IPS-18a (cell line): Measurements from ENCODE around the gene BRSK1.
"Not testable (repeated sequence)": the region's sequence is repeated elsewhere in the genome, so short reads cannot be mapped to it uniquely, and the experiment has no call there.

Experiments used
- H3K27ac ChIP-seq: one replicate; pipeline ENCODE4 v1.5.1; 2013; ENCODE audit warnings: low read length
- H3K27me3 ChIP-seq: one replicate; pipeline ENCODE4 v1.6.1; 2013; ENCODE audit warnings: mild to moderate bottlenecking, low read length; ENCODE audit not compliant: control insufficient read depth, insufficient read depth
- H3K36me3 ChIP-seq: one replicate; pipeline ENCODE4 v1.6.1; 2013; ENCODE audit warnings: low read depth, low read length; ENCODE audit not compliant: control insufficient read depth
- H3K4me1 ChIP-seq: one replicate; pipeline ENCODE4 v1.6.1; 2013; ENCODE audit warnings: low read depth, low read length; ENCODE audit not compliant: control insufficient read depth
- H3K4me3 ChIP-seq: one replicate; pipeline ENCODE4 v1.5.1; 2013; ENCODE audit warnings: low read length
- H3K9ac ChIP-seq: one replicate; pipeline ENCODE4 v1.6.1; 2013; ENCODE audit warnings: mild to moderate bottlenecking, low read length, moderate library complexity
- H3K9me3 ChIP-seq: one replicate; pipeline ENCODE4 v1.6.1; 2013; ENCODE audit warnings: low read depth, low read length; ENCODE audit not compliant: control insufficient read depth

Gene BRSK1

DNA sequence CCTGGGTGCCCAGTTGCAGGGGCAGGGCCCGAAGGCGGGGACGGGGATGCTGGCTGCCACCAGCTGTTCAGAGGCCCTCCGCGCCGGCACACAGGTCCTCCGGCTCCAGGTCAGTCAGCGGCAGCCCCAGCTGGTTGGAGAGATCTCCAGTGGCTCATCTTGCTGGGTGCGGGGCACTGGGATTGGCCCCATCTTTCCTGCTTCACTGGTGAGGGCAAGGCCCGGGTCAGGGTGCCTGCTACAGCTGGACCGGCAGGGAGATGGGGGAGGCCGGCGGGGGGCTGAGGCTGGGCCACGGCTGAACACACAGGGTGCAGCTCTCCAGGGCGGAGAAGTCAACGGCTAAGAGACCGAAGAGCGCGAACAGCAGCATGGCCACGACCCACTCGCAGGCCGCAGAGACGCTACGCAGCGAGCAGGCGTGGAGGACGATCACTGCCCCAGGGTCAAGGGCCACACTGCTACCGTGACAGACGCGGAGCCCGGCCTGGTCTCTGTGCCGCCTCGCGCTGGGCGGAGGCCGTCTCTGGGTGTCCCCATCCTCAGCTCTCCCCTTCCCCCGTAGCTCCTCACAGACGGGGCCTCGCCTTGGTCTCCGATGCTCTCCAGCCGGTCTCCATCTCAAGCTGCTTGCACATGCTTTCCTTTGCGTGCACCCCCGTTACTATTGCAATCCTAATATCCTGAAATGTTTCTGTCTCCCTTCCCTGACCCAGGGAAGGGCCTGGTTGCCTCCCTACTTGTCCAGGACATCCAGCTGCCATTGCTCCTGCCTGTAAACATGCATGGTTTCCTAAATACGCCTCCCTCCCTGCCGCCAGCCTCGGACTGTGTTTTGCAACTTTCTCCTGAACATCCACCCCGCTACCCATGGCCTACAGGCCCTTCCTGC, 29.1 kb downstream of the BRSK1 start:
- Histone ChIP-seq H3K36me3 (peaks cover 13% of the 10 kb centered on the region), H3K9me3 (no peaks in the 10 kb centered on the region), H3K27me3 (no peaks in the 10 kb centered on the region), H3K9ac (no peak overlapping the region), H3K4me3 (no peak overlapping the region), H3K27ac (no peak overlapping the region), H3K4me1 (no peaks in the 10 kb centered on the region)

DNA sequence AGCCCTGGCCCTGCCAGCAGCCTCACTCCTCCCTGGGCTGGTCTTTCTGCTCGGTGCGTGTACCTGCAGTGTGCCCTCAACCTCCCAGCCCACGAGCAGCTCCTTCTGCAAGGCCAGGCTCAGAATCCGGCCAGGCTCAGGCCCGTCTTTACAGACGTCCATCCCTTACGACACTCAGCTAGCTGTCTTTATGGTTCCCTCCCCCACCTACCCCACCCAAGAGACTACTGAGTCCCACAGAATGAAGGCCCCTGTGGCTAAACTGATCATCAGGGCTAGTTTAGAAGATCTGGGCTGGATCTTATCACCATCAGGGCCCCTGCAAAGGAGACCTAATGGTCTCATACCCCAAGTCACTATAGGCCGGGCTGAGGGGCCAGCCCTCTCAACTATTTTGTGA, 30.6 kb downstream of the BRSK1 start:
- Histone ChIP-seq H3K9me3 (no peaks in the 10 kb centered on the region), H3K9ac (no peak overlapping the region), H3K4me3 (no peak overlapping the region), H3K4me1 (no peaks in the 10 kb centered on the region), H3K27ac (no peak overlapping the region), H3K36me3 (peaks cover 5% of the 10 kb centered on the region), H3K27me3 (no peaks in the 10 kb centered on the region)

DNA sequence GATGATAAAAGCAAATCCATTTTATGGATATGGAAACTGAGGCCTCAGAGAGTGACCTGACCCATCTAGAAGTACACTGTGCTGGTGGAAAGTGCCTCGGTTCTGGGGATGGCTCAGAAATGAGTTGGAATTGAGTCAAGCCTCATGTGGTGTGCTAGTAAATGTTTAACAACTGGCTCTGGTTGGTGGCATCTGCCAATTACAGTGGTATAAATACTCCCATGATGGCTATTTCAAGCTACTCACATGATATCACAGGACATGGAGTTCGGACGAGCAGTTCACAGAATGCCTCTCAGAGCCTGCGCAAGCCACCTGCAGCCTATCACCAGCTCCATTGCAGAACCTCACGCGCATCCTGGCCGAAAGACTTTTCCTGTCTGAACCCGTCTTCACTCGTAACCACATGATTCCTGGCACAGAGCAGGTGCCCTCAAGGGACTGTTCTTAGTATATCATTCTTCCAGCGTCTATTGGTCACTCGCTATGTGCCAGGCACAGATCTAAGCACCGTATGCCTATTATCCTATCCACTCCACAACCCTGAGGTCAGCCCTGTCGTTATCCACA, 32.2 kb downstream of the BRSK1 start:
- Histone ChIP-seq H3K9me3 (no peaks in the 10 kb centered on the region), H3K27me3 (no peaks in the 10 kb centered on the region), H3K4me1 (no peaks in the 10 kb centered on the region), H3K27ac (no peak overlapping the region), H3K4me3 (no peak overlapping the region), H3K9ac (no peak overlapping the region), H3K36me3 (no peaks in the 10 kb centered on the region)

DNA sequence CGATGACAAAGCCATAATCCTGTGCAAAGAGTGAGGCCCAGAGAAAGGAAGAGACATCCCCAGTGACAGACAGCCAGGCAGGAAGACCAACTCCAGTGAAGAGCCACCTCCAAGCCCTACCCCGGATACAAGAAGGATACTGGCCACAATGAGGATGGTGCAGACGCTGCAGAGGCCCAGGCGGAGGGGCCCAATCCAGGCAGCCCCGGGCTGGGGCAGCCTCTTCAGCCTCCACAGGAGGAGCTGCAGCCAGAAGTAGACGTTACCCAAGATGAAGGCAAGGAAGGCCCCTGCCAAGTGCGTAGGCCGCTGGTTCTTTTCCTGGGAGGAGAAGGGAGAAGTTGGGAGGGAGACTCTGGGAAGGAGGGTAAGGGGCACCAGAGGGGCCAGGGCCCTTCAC, 32.8 kb downstream of the BRSK1 start:
- H3K27me3 ChIP-seq, result no peaks in the 10 kb centered on the region
- no peak overlapping the region for H3K4me3 ChIP-seq
- no peaks in the 10 kb centered on the region for H3K36me3 ChIP-seq
- no peaks in the 10 kb centered on the region for H3K4me1 ChIP-seq
- H3K9me3 ChIP-seq, result no peaks in the 10 kb centered on the region
- H3K9ac ChIP-seq, result no peak overlapping the region
- no peak overlapping the region for H3K27ac ChIP-seq

DNA sequence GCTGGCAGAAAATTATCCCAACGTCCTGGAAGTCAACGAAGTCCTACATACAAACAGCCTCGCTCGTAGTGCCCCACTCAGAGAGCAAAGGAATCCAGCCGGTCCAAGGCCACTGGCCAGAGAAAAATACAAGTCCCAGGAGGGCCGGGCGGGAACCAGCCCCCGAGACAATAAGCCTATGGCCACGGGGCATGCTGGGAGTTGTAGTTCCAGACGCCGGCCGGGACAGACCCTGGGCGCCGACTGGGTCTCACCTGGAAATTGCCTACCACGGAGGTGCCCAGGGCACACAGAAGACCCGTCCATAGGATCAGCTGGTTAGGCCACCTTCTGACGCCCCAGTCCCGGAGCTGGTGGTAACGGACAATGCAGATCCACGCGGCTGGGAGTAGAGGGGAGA, 36.0 kb downstream of the BRSK1 start:
- no peaks in the 10 kb centered on the region for H3K27me3 ChIP-seq
- no peaks in the 10 kb centered on the region for H3K9me3 ChIP-seq
- H3K9ac ChIP-seq, result peak overlapping the region; percentile 9
- peak overlapping the region; percentile 51 for H3K4me3 ChIP-seq
- no peak overlapping the region for H3K27ac ChIP-seq
- H3K36me3 ChIP-seq, result no peaks in the 10 kb centered on the region
- no peaks in the 10 kb centered on the region for H3K4me1 ChIP-seq

DNA sequence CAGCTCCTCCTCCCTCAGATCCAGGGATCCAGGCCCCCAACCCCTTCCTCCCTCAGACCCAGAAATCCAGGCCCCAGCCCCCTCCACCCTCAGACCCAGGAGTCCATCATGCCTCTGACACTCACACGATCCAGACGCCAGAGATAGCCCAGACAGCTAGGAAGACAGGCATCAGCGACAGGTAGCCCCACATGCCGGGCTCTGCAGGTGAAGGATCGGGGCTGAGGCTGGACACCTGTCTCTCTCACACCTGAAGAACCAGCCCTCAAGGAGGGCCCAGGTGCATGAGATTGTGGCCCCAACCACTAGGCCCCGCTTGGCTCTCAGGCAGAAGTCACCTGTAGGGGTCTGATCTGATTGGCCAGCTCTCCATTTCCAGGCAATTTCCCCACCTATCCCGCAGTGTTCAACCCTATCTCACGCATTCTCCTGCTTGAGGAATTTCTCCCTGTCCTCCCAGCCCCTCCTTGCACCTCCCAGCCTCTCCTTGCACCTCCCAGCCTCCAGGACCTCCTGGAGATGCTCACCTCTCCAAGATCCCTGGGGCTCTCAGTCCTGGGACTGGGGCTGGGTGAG, 37.1 kb downstream of the BRSK1 start:
- H3K9me3 ChIP-seq, result no peaks in the 10 kb centered on the region
- H3K27me3 ChIP-seq, result no peaks in the 10 kb centered on the region
- no peaks in the 10 kb centered on the region for H3K36me3 ChIP-seq
- H3K9ac ChIP-seq, result no peak overlapping the region
- no peaks in the 10 kb centered on the region for H3K4me1 ChIP-seq
- H3K27ac ChIP-seq, result no peak overlapping the region
- no peak overlapping the region for H3K4me3 ChIP-seq

DNA sequence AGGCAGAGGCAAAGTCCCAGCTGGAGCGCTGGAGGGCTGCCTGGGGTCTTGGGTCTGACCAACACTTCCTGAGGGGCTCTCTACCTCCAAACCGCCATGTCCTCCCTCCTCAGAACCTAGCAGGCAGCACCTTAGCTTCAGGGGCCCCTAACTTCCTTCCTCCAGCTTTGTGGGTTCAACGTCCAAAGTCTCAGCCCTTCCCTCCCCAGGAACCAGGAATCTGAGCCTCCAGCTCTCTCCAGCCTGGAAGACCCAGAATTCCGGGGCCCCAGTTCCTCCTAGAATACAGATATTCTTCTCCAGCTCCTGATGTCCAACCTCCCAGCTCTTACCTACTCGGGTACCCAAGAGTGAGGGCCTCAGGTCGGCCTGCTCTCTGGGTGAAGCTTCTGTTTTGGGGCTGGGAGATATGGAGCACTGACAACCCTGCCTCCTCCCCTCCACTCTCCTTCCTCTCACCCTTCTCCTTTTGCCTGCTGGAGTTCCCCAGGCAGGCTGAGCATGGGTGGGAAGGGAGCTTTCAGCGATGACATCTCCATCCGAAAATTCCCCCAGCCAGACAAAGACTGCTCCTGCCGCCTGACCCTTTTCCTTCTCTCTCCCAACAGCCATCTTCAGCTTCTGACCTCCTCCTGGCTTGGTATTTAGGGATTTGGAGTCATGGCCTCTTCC, 37.8 kb downstream of the BRSK1 start:
- no peaks in the 10 kb centered on the region for H3K27me3 ChIP-seq
- no peak overlapping the region for H3K27ac ChIP-seq
- no peaks in the 10 kb centered on the region for H3K36me3 ChIP-seq
- no peaks in the 10 kb centered on the region for H3K4me1 ChIP-seq
- no peaks in the 10 kb centered on the region for H3K9me3 ChIP-seq
- H3K9ac ChIP-seq, result no peak overlapping the region
- no peak overlapping the region for H3K4me3 ChIP-seq

DNA sequence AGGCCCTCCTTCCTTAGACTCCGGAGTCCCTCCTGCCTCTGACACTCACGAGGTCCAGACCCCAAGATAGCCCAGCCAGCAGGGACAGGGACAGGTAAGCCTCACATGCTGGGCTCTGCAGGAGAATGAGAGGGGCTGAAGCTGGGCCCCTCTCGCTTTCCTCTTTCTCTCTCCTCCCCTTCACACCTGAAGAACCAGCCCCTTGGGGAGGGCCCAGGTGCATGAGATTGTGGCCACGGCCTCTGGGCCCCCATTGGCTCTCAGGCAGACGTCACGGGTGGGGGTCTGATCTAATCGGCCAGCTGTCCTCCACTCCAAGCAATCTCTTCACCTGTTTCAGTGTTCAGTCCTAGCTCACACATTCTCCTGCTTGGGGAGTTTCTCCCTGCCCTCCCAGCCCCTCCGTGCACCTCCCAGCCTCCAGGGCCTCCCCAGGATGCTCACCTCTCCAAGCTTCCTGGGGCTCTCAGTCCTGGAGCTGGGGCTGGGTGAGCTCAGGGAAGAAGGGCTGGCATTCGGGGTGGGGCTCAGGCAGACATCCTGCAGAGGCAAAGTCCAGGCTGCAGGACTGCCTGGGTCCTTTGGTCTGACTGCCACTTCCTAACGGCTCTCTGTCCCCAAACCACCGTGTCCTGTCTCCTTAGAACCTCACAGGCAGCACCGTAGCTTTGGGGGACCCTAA, 38.5 kb downstream of the BRSK1 start:
- no peak overlapping the region for H3K4me3 ChIP-seq
- H3K36me3 ChIP-seq, result no peaks in the 10 kb centered on the region
- no peaks in the 10 kb centered on the region for H3K27me3 ChIP-seq
- H3K4me1 ChIP-seq, result no peaks in the 10 kb centered on the region
- no peak overlapping the region for H3K27ac ChIP-seq
- H3K9me3 ChIP-seq, result no peaks in the 10 kb centered on the region
- H3K9ac ChIP-seq, result no peak overlapping the region

DNA sequence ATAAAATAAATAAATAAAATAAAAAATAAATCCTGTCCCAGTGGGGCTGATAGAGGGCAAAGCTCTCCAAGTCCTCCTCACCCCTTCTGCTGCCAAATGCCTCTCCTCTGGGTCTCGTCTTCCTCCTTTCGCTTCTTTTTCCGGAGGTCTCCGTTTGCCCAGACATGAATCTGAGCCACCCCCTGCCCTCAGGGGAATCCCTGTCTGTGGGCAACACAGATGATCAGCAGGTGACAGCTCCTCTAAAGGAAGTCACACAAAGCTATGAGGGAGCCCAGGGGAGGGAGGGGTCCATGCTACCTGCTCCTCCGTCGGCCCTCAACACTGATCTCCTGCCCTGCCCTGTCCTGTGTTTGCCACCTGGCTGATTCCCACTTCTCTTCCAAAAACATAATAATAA, 40.9 kb downstream of the BRSK1 start:
- Histone ChIP-seq H3K4me1 (no peaks in the 10 kb centered on the region), H3K9me3 (no peaks in the 10 kb centered on the region), H3K4me3 (no peak overlapping the region), H3K27me3 (no peaks in the 10 kb centered on the region), H3K27ac (no peak overlapping the region), H3K36me3 (no peaks in the 10 kb centered on the region), H3K9ac (no peak overlapping the region)

GRCh38 chr19:55325172-55325571, 41.4 kb downstream of the BRSK1 start, which contains the start of gene TMEM150B:
TSS of gene TMEM150B (minus strand) at chr19:55325341. CDS start at chr19:55321036, 4,305 bp downstream.
- no peak within 1 kb of the TSS for H3K4me3 ChIP-seq
- H3K9ac ChIP-seq, result no peak within 1 kb of the TSS
- no peaks in the 10 kb centered on the region for H3K4me1 ChIP-seq
- no peaks in the 10 kb centered on the region for H3K27me3 ChIP-seq
- no peaks in the 10 kb centered on the region for H3K36me3 ChIP-seq
- H3K9me3 ChIP-seq, result no peaks in the 10 kb centered on the region
- no peak within 1 kb of the TSS for H3K27ac ChIP-seq

GRCh38 chr19:55328774-55329318, 45.0 kb downstream of the BRSK1 start:
- not testable (repeated sequence) for H3K9ac ChIP-seq, H3K27ac ChIP-seq, H3K27me3 ChIP-seq, H3K36me3 ChIP-seq, H3K4me1 ChIP-seq, H3K9me3 ChIP-seq, H3K4me3 ChIP-seq
